WI38 (cell line): ENCODE data around the gene XDH.

ENCODE experiments used
- H3K4me3 ChIP-seq: 2 replicates; pipeline ENCODE4 v1.5.1; 2011; ENCODE audit warnings: low read depth, mild to moderate bottlenecking, control low read depth, low read length
- CTCF ChIP-seq: IDR thresholded peaks from 2 replicates; pipeline ENCODE4 v1.5.1; 2012; ENCODE audit warnings: low read depth, mild to moderate bottlenecking, control low read depth, low read length

XDH gene

GRCh38 chr2:31387850-31388249 is 26.7 kb downstream of the XDH start:
- TF ChIP-seq CTCF: no peak

GRCh38 chr2:31386648-31387047 is 27.9 kb downstream of the XDH start:
- no peak overlapping the region for H3K4me3 ChIP-seq
- TF ChIP-seq CTCF: no peak

More at GRCh38 chr2:31387850-31388249, 26.7 kb downstream of the XDH start:
- H3K4me3 ChIP-seq: no peak overlapping the region

DNA sequence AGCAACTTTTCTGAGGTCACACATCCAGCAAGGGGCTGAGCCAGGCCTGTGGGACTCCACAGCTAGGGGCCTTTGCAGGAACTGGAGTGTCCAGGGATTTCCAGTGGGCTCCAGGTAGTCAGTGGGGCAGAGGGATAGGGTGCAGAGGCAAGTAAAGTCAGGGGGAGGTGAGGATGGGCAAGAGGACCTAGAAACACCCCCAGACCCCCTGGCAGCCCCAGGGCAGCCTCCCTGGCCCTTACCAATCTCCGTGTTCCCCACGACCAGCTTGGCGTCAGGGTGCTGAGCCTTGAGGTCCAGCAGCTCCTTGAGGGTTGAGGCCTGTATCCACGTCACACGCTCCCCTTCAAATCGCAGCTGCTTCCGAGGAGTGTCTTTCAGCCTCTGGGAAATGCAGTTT is 28.4 kb downstream of the XDH start:
- no peak for TF ChIP-seq CTCF
- no peak overlapping the region for H3K4me3 ChIP-seq

DNA sequence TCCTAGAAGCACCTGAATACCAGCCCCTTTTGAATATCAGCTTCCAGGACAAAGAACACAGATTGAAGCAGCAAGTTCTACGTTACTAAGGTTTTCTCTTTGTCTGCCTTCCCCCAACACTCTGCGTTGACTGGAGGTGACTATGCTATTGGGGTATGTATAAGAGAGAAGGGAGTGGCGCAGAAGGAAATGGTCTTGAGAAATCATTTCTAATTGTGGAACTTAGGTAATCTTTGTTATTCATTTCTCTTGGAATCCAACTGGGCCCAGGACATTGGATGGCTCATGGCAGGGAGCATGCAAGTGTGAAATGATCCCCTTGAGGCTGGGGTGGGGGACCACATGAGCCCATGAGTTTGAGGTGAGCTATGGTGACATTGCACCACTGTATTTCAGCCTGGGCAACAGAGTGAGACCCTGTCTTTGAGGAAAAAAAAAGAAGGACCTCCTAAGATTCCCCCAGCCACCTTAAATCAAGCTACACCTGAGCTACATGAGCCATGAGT is 29.7 kb downstream of the XDH start:
- no peak for TF ChIP-seq CTCF
- H3K4me3 ChIP-seq: 0 out of 2 replicates have a peak overlapping the region, but pooled peaks have one; percentile 14

DNA sequence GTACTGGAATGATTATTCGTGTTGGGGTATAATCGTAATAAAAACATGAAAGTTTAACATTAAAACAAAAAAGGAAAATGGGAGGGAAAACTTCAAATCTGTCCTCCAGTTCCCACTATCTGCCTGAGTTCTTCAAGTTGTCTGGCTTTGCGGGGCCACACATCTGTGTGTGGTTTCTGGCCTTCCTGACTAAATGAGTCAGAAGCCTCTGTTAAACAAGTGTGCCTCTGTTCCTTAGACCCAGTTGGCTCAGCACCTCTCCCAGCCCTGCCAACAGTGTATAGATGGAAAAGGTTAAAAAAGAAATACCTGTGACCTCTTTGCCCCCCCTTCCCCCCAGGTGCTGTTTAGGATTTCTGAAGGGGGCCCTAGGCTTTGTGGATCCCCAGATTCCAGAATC is 30.2 kb downstream of the XDH start:
- no peak for TF ChIP-seq CTCF
- 0 out of 2 replicates have a peak overlapping the region, but pooled peaks have one; percentile 14 for H3K4me3 ChIP-seq

GRCh38 chr2:31383471-31384153 is 30.9 kb downstream of the XDH start:
- no peak overlapping the region for H3K4me3 ChIP-seq
- no peak for TF ChIP-seq CTCF

- TF ChIP-seq CTCF: no peak
- no peak overlapping the region for H3K4me3 ChIP-seq
These were observed 32.0 kb downstream of the XDH start for GRCh38 chr2:31382452-31383120.
